ENCODE results near the gene SLAMF9. TPM values are rescaled to one million over a fixed set of nuclear protein-coding genes. Genes with fewer than 3 reads are reported as not detected.

The SLAMF9 gene
- total RNA-seq, 1 experiment from 2014 or later = 8.7 TPM

DNA sequence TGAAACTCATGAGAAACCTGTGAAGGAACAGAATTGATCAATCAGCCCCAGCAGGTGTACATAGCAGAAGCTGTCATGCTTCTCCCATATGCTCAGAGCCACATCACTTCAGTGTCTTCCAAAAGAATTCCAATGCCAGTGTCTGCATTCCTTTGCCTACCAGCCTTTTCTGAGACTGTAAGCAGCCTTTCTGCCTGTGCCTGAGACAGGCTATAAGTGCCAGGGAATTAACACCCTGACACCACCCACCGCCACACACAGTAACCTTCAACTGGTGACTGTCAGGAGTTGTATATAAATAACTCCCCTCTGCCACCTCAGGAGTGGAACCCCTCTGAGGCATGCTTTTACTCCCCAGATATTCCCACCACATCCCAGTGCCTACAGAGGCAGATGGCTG is 38.1 kb upstream of the SLAMF9 start:
- Histone ChIP-seq H4K20me1 (ENCODE audit: low read length) (no peaks in the 10 kb centered on the region), H3K4me1 (ENCODE audit: insufficient read depth, low read length) (peaks cover 30% of the 10 kb centered on the region), H3K79me2 (ENCODE audit: low read length) (no peaks in the 10 kb centered on the region), H3K9me3 (ENCODE audit: low read length) (no peaks in the 10 kb centered on the region), H3K9me2 (replicated peaks; ENCODE audit: low read length) (0 out of 2 replicates have a peak, but pooled peaks cover 4% of the 10 kb centered on the region), H3K9ac (ENCODE audit: low read length) (no peak overlapping the region), H3K4me2 (ENCODE audit: low read length) (peak overlapping the region; percentile 55; the same call in 1 of the 2 replicates), H3K36me3 (ENCODE audit: low read depth, low read length) (no peaks in the 10 kb centered on the region), H2AFZ (ENCODE audit: low read length) (no peak overlapping the region), H3K27ac (ENCODE audit: low read length) (0 out of 2 replicates have a peak overlapping the region, but pooled peaks have one; percentile 25), H3K4me3 (ENCODE audit: low read length) (no peak overlapping the region), H3F3A (ENCODE audit: low read length, unreplicated experiment) (no peaks in the 10 kb centered on the region), H3K27me3 (ENCODE audit: low read length) (no peaks in the 10 kb centered on the region)
- TF ChIP-seq, protein P1, sequence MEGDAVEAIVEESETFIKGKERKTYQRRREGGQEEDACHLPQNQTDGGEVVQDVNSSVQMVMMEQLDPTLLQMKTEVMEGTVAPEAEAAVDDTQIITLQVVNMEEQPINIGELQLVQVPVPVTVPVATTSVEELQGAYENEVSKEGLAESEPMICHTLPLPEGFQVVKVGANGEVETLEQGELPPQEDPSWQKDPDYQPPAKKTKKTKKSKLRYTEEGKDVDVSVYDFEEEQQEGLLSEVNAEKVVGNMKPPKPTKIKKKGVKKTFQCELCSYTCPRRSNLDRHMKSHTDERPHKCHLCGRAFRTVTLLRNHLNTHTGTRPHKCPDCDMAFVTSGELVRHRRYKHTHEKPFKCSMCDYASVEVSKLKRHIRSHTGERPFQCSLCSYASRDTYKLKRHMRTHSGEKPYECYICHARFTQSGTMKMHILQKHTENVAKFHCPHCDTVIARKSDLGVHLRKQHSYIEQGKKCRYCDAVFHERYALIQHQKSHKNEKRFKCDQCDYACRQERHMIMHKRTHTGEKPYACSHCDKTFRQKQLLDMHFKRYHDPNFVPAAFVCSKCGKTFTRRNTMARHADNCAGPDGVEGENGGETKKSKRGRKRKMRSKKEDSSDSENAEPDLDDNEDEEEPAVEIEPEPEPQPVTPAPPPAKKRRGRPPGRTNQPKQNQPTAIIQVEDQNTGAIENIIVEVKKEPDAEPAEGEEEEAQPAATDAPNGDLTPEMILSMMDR (conservative IDR thresholded peaks at IDR 0.05; ENCODE audit: low read depth, low read length) = no peak
- TF ChIP-seq EZH2 (IDR thresholded peaks at IDR 0.05; ENCODE audit: low read length, unreplicated experiment) = no peak
- TF ChIP-seq EZH2phosphoT487 (IDR thresholded peaks at IDR 0.05; ENCODE audit: borderline replicate concordance, low read length) = no peak
- BruUV-seq (replicated peaks) = no TSS peak
- ChIA-PET CTCF (interaction anchor here (0.8 kb wide), 1 partner anchor 16 kb away, joined by 5 read pairs; no protein-coding TSS in a partner anchor), POLR2A (ENCODE audit: unreplicated experiment) (no interaction called here)
- intact Hi-C loops (cut with micrococcal nuclease) = no loop called here
- ATAC-seq = no peak
- DNase-seq = no peak

DNA sequence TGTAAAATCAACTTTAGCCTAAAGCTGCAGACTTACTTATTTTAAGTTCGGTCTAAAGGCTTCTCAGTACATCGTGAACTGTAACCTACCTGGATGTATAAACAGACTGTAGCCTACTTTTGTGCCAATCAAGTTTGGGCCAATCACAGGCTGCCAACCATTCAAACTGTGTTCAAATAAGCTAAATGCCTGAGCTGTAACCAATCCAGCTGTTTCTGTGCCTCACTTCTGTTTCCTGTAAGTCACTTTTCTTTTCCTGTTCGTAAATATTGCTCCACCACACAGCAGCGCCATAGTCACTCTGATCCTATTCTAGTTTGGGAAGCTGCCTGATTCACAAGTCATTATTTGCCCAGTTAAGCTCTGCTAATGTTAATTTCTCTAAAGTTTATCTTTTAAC is 37.5 kb upstream of the SLAMF9 start:
- peak overlapping the region; percentile 25 for H3K27ac ChIP-seq (ENCODE audit: low read length)
- H4K20me1 ChIP-seq (ENCODE audit: low read length) = no peaks in the 10 kb centered on the region
- H3K27me3 ChIP-seq (ENCODE audit: low read length) = no peaks in the 10 kb centered on the region
- ChIA-PET POLR2A (ENCODE audit: unreplicated experiment) (interaction anchor here (0.6 kb wide), 1 partner anchor 75 kb away, joined by 4 read pairs; no protein-coding TSS in a partner anchor), CTCF (interaction anchor here (0.8 kb wide), 1 partner anchor 16 kb away, joined by 5 read pairs; no protein-coding TSS in a partner anchor)
- H3K9me3 ChIP-seq (ENCODE audit: low read length) = no peaks in the 10 kb centered on the region
- H3K9me2 ChIP-seq (replicated peaks; ENCODE audit: low read length) = 0 out of 2 replicates have a peak, but pooled peaks cover 4% of the 10 kb centered on the region
- H2AFZ ChIP-seq (ENCODE audit: low read length) = peak overlapping the region; percentile 64
- TF ChIP-seq, protein P1 (conservative IDR thresholded peaks at IDR 0.05; ENCODE audit: low read depth, low read length) = no peak
- TF ChIP-seq EZH2phosphoT487 (IDR thresholded peaks at IDR 0.05; ENCODE audit: borderline replicate concordance, low read length) (no peak), EZH2 (IDR thresholded peaks at IDR 0.05; ENCODE audit: low read length, unreplicated experiment) (no peak)
- H3K79me2 ChIP-seq (ENCODE audit: low read length) = no peaks in the 10 kb centered on the region
- peak overlapping the region; percentile 55 for H3K4me2 ChIP-seq (ENCODE audit: low read length)
- DNase-seq (peak; percentile 76), ATAC-seq (peak; percentile 61)
- intact Hi-C loops (cut with micrococcal nuclease) = no loop called here
- H3K36me3 ChIP-seq (ENCODE audit: low read depth, low read length) = no peaks in the 10 kb centered on the region
- no peak overlapping the region for H3K9ac ChIP-seq (ENCODE audit: low read length)
- no peaks in the 10 kb centered on the region for H3F3A ChIP-seq (ENCODE audit: low read length, unreplicated experiment)
- H3K4me3 ChIP-seq (ENCODE audit: low read length) = peak overlapping the region; percentile 34
- BruUV-seq (replicated peaks) = no TSS peak
- peaks cover 26% of the 10 kb centered on the region for H3K4me1 ChIP-seq (ENCODE audit: insufficient read depth, low read length)

DNA sequence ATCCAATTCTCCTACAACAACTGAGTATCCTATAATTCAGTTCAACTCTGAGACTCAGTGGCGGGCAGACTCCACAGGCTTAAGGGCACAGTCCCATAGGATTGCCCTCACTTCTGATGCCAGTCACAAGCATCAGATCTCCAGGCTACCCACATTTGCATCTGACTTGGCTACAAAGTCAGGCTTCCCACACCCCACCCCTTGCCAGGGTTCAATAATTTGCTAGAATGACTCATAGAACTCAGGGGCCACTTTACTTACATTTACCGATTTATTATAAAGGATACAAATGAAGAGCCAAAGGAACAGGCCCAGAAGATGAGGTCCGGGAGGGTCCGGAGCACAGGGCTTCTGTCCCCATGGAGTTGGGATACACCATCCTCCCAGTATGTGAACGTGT is 36.0 kb upstream of the SLAMF9 start:
- CTCF ChIA-PET = no interaction called here
- H3K9me2 ChIP-seq (replicated peaks; ENCODE audit: low read length) = 0 out of 2 replicates have a peak, but pooled peaks cover 8% of the 10 kb centered on the region
- H3K36me3 ChIP-seq (ENCODE audit: low read depth, low read length) = no peaks in the 10 kb centered on the region
- no peaks in the 10 kb centered on the region for H3K27me3 ChIP-seq (ENCODE audit: low read length)
- ATAC-seq = no peak
- intact Hi-C loops (cut with micrococcal nuclease) = no loop called here
- peaks cover 19% of the 10 kb centered on the region for H3K4me1 ChIP-seq (ENCODE audit: insufficient read depth, low read length)
- no peak overlapping the region for H3K9ac ChIP-seq (ENCODE audit: low read length)
- H3K4me3 ChIP-seq (ENCODE audit: low read length) = no peak overlapping the region
- BruUV-seq (replicated peaks) = no TSS peak
- no peak overlapping the region for H2AFZ ChIP-seq (ENCODE audit: low read length)
- H3K27ac ChIP-seq (ENCODE audit: low read length) = no peak overlapping the region
- H3K9me3 ChIP-seq (ENCODE audit: low read length) = no peaks in the 10 kb centered on the region
- H3F3A ChIP-seq (ENCODE audit: low read length, unreplicated experiment) = no peaks in the 10 kb centered on the region
- H3K4me2 ChIP-seq (ENCODE audit: low read length) = no peak overlapping the region
- H4K20me1 ChIP-seq (ENCODE audit: low read length) = no peaks in the 10 kb centered on the region
- DNase-seq = no peak
- no peak for TF ChIP-seq EZH2phosphoT487 (IDR thresholded peaks at IDR 0.05; ENCODE audit: borderline replicate concordance, low read length)
- TF ChIP-seq EZH2 (IDR thresholded peaks at IDR 0.05; ENCODE audit: low read length, unreplicated experiment) = no peak
- TF ChIP-seq, protein P1 (conservative IDR thresholded peaks at IDR 0.05; ENCODE audit: low read depth, low read length) = no peak
- POLR2A ChIA-PET (ENCODE audit: unreplicated experiment) = no interaction called here
- no peaks in the 10 kb centered on the region for H3K79me2 ChIP-seq (ENCODE audit: low read length)
